Trophoblast cell (in vitro differentiated cells and primary cell): ENCODE measurements around the gene PSMD6.

Source experiments
- DNase-seq, 2 donors: peaks; one replicate each; pipeline ENCODE4 v3.0.0-alpha.2; 2016
- H2AFZ ChIP-seq: 2 replicates; pipeline ENCODE4 v1.6.1; 2013; ENCODE audit warnings: low read length, moderate library complexity, mild to moderate bottlenecking; ENCODE audit not compliant: insufficient read depth, poor library complexity
- H2AK5ac ChIP-seq: 2 replicates; pipeline ENCODE4 v1.6.1; 2013; ENCODE audit warnings: mild to moderate bottlenecking, low read length
- H2BK120ac ChIP-seq: 2 replicates; pipeline ENCODE4 v1.6.1; 2013; ENCODE audit warnings: low read length, mild to moderate bottlenecking, moderate library complexity; ENCODE audit not compliant: insufficient read depth, poor library complexity
- H2BK12ac ChIP-seq: 2 replicates; pipeline ENCODE4 v1.6.1; 2013; ENCODE audit warnings: mild to moderate bottlenecking, low read length, moderate library complexity
- H2BK5ac ChIP-seq: 2 replicates; pipeline ENCODE4 v1.6.1; 2013; ENCODE audit warnings: low read length, low read depth, moderate library complexity, mild to moderate bottlenecking; ENCODE audit not compliant: poor library complexity
- H3K14ac ChIP-seq: 2 replicates; pipeline ENCODE4 v1.6.1; 2013; ENCODE audit warnings: mild to moderate bottlenecking, low read length
- H3K18ac ChIP-seq: 2 replicates; pipeline ENCODE4 v1.6.1; 2013; ENCODE audit warnings: mild to moderate bottlenecking, low read length
- H3K23ac ChIP-seq: 2 replicates; pipeline ENCODE4 v1.6.1; 2013; ENCODE audit warnings: low read length
- H3K27ac ChIP-seq: 2 replicates; pipeline ENCODE4 v1.5.1; 2013; ENCODE audit warnings: low read depth, mild to moderate bottlenecking, inconsistent platforms, low read length, moderate library complexity
- H3K27me3 ChIP-seq: 2 replicates; pipeline ENCODE4 v1.6.1; 2013; ENCODE audit warnings: inconsistent platforms, mild to moderate bottlenecking, low read length, moderate library complexity; ENCODE audit not compliant: insufficient read depth
- H3K36me3 ChIP-seq, 2 experiments: 1 replicate in 1 of 2; 2 replicates in 1 of 2; pipeline ENCODE4 v1.6.1; 2013; ENCODE audit warnings: low read length in 2 of 2, mild to moderate bottlenecking in 2 of 2, moderate library complexity in 1 of 2; ENCODE audit not compliant: insufficient read depth in 2 of 2, control insufficient read depth in 1 of 2
- H3K4ac ChIP-seq: 2 replicates; pipeline ENCODE4 v1.6.1; 2013; ENCODE audit warnings: low read depth, mild to moderate bottlenecking, low read length, moderate library complexity
- H3K4me1 ChIP-seq, 2 experiments: 1 replicate in 1 of 2; 2 replicates in 1 of 2; pipeline ENCODE4 v1.6.1; 2013; ENCODE audit warnings: low read length in 2 of 2, mild to moderate bottlenecking in 2 of 2, moderate library complexity in 1 of 2; ENCODE audit not compliant: insufficient read depth in 2 of 2, control insufficient read depth in 1 of 2
- H3K4me2 ChIP-seq: 2 replicates; pipeline ENCODE4 v1.6.1; 2013; ENCODE audit warnings: inconsistent platforms, mild to moderate bottlenecking, low read length, moderate library complexity
- H3K4me3 ChIP-seq: 2 replicates; pipeline ENCODE4 v1.5.1; 2013; ENCODE audit warnings: mild to moderate bottlenecking, low read depth, low read length, inconsistent platforms
- H3K79me1 ChIP-seq: one replicate; pipeline ENCODE4 v1.6.1; 2013; ENCODE audit warnings: low read length
- H3K79me2 ChIP-seq: 2 replicates; pipeline ENCODE4 v1.6.1; 2013; ENCODE audit warnings: low read length, mild to moderate bottlenecking; ENCODE audit not compliant: control insufficient read depth, insufficient read depth, poor library complexity
- H3K9ac ChIP-seq: 2 replicates; pipeline ENCODE4 v1.6.1; 2013; ENCODE audit warnings: mild to moderate bottlenecking, low read length
- H3K9me3 ChIP-seq: 2 replicates; pipeline ENCODE4 v1.6.1; 2013; ENCODE audit warnings: low read depth, mild to moderate bottlenecking, control low read depth, inconsistent platforms, low read length; ENCODE audit not compliant: insufficient read depth
- H4K12ac ChIP-seq: 2 replicates; pipeline ENCODE4 v1.6.1; 2013; ENCODE audit warnings: low read depth, mild to moderate bottlenecking, low read length, moderate library complexity
- H4K8ac ChIP-seq: 2 replicates; pipeline ENCODE4 v1.6.1; 2013; ENCODE audit warnings: low read depth, mild to moderate bottlenecking, low read length, moderate library complexity
- H4K91ac ChIP-seq: one replicate; pipeline ENCODE4 v1.6.1; 2013; ENCODE audit warnings: low read depth, mild to moderate bottlenecking, low read length, moderate library complexity
- WGBS: extraction: QIAGEN DNeasy Blood & Tissue Kit; methylation state at CpG from one replicate; pipeline ENCODE4 v1.1.7; 2013; ENCODE audit warnings: missing lambda C conversion rate; ENCODE audit not compliant: insufficient read length, insufficient coverage; ENCODE audit errors: extremely low coverage; 5-methylcytosine and 5-hydroxymethylcytosine counted together

PSMD6 gene

GRCh38 chr3:63998852-63999754, 24.2 kb downstream of the PSMD6 start:
- Histone ChIP-seq H2AFZ (no peak overlapping the region), H4K91ac (no peak overlapping the region), H3K36me3 (peaks cover 18 to 33% of the 10 kb centered on the region in 2 experiments), H2AK5ac (no peak overlapping the region), H3K4me2 (no peak overlapping the region), H3K18ac (no peak overlapping the region), H3K4me3 (no peak overlapping the region), H3K79me1 (no peaks in the 10 kb centered on the region), H3K79me2 (no peaks in the 10 kb centered on the region), H3K4ac (no peak overlapping the region), H4K12ac (no peak overlapping the region), H3K14ac (no peak overlapping the region), H3K23ac (no peak overlapping the region), H3K9ac (no peak overlapping the region), H3K4me1 (peaks cover 0 to 2% of the 10 kb centered on the region in 2 experiments), H2BK5ac (no peak overlapping the region), H3K27me3 (no peaks in the 10 kb centered on the region), H2BK120ac (no peak overlapping the region), H4K8ac (no peak overlapping the region), H3K9me3 (no peaks in the 10 kb centered on the region), H3K27ac (no peak overlapping the region), H2BK12ac (no peak overlapping the region)
- no CpG with 5 or more reads among the region's 10 CpGs for WGBS
- no peak for DNase-seq

- Histone ChIP-seq H3K4me1 (no peaks in the 10 kb centered on the region), H3K9ac (no peak overlapping the region), H3K27me3 (no peaks in the 10 kb centered on the region), H3K4me2 (no peak overlapping the region), H2AFZ (no peak overlapping the region), H3K27ac (no peak overlapping the region), H4K8ac (no peak overlapping the region), H3K9me3 (peaks cover under 1% of the 10 kb centered on the region), H3K18ac (no peak overlapping the region), H3K4ac (no peak overlapping the region), H3K79me1 (no peaks in the 10 kb centered on the region), H2BK5ac (no peak overlapping the region), H2AK5ac (no peak overlapping the region), H4K91ac (no peak overlapping the region), H3K4me3 (no peak overlapping the region), H3K23ac (no peak overlapping the region), H4K12ac (no peak overlapping the region), H3K14ac (no peak overlapping the region), H2BK12ac (no peak overlapping the region), H3K79me2 (no peaks in the 10 kb centered on the region), H3K36me3 (peaks cover 26 to 53% of the 10 kb centered on the region in 2 experiments), H2BK120ac (no peak overlapping the region)
- DNase-seq, result no peak
- no CpG with 5 or more reads among the region's 5 CpGs for WGBS
Measured at GRCh38 chr3:63995086-63995485, 28.2 kb downstream of the PSMD6 start.

- Histone ChIP-seq H3K4me3 (no peak overlapping the region), H3K27ac (no peak overlapping the region), H3K9me3 (peaks cover 2% of the 10 kb centered on the region), H3K27me3 (no peaks in the 10 kb centered on the region), H2BK12ac (no peak overlapping the region), H4K12ac (no peak overlapping the region), H3K14ac (no peak overlapping the region), H3K4ac (no peak overlapping the region), H4K91ac (no peak overlapping the region), H3K36me3 (peaks cover 28 to 58% of the 10 kb centered on the region in 2 experiments), H3K23ac (no peak overlapping the region), H2BK120ac (no peak overlapping the region), H3K4me2 (no peak overlapping the region), H3K79me2 (no peaks in the 10 kb centered on the region), H2BK5ac (no peak overlapping the region), H3K18ac (no peak overlapping the region), H4K8ac (no peak overlapping the region), H3K79me1 (no peaks in the 10 kb centered on the region), H2AK5ac (no peak overlapping the region), H3K9ac (no peak overlapping the region), H2AFZ (no peak overlapping the region), H3K4me1 (no peaks in the 10 kb centered on the region)
- peak; percentile 60 to 88 for DNase-seq
- no CpG with 5 or more reads among the region's 3 CpGs for WGBS
Measured at GRCh38 chr3:63993653-63994079, 29.6 kb downstream of the PSMD6 start.

- no peaks in the 10 kb centered on the region for H3K79me2 ChIP-seq
- H3K4me2 ChIP-seq, result no peak overlapping the region
- H2BK12ac ChIP-seq, result no peak overlapping the region
- H2BK5ac ChIP-seq, result no peak overlapping the region
- H3K27ac ChIP-seq, result no peak overlapping the region
- H3K18ac ChIP-seq, result no peak overlapping the region
- H4K8ac ChIP-seq, result no peak overlapping the region
- no peaks in the 10 kb centered on the region for H3K27me3 ChIP-seq
- H3K79me1 ChIP-seq, result no peaks in the 10 kb centered on the region
- peaks cover 2% of the 10 kb centered on the region for H3K9me3 ChIP-seq
- no peak overlapping the region for H3K4ac ChIP-seq
- no peak overlapping the region for H2BK120ac ChIP-seq
- H2AFZ ChIP-seq, result no peak overlapping the region
- no CpG with 5 or more reads among the region's 5 CpGs for WGBS
- no peak overlapping the region for H3K14ac ChIP-seq
- peaks cover 31 to 61% of the 10 kb centered on the region in 2 experiments for H3K36me3 ChIP-seq
- no peaks in the 10 kb centered on the region for H3K4me1 ChIP-seq
- no peak for DNase-seq
- no peak overlapping the region for H4K91ac ChIP-seq
- H4K12ac ChIP-seq, result no peak overlapping the region
- H3K9ac ChIP-seq, result no peak overlapping the region
- H3K23ac ChIP-seq, result no peak overlapping the region
- H2AK5ac ChIP-seq, result no peak overlapping the region
- no peak overlapping the region for H3K4me3 ChIP-seq
Measured at GRCh38 chr3:63992516-63993209, 30.6 kb downstream of the PSMD6 start.
